ENCODE measurements around the gene NELFE. TPM values are rescaled to one million over a fixed set of nuclear protein-coding genes. Genes with fewer than 3 reads are reported as not detected.

Gene NELFE
- total RNA-seq, 1 experiment from 2014 or later, result 73.8 TPM

DNA sequence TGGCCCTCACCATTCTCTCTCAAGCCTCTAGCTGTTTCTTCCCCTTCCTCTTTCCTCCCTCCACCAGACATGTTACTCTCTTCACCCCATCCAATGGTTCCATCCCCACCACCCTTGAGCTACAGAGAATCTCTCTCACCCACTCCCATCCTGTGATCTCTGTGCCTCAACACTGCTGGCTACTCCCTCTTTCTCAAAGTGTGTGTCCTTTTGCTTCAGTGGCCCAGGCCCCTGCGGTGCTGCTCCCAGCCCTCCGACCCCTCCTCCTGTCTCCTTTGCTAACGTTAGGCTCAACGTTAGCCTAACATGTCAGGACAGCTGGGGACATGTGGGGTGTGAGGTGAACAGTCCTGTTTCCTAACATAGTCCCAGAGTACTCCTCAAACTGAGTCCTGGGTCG, 5.9 kb downstream of the NELFE start:
- TF ChIP-seq GRHL2 (CRISPR knock-in tag; IDR thresholded peaks at IDR 0.05; ENCODE audit: insufficient replicate concordance, severe bottlenecking) (no peak), EMX1 (CRISPR knock-in tag; IDR thresholded peaks at IDR 0.05) (no peak), NFATC4 (CRISPR knock-in tag; IDR thresholded peaks at IDR 0.05) (no peak), JUN (CRISPR knock-in tag; IDR thresholded peaks at IDR 0.05) (no peak), ETV6 (CRISPR knock-in tag; IDR thresholded peaks at IDR 0.05) (no peak), IRF2 (CRISPR knock-in tag; IDR thresholded peaks at IDR 0.05; ENCODE audit: borderline replicate concordance, low read depth) (no peak), KAT7 (CRISPR knock-in tag; IDR thresholded peaks at IDR 0.05; ENCODE audit: borderline replicate concordance) (no peak), ZNF671 (CRISPR knock-in tag; IDR thresholded peaks at IDR 0.05) (no peak), ZNF423 (CRISPR knock-in tag; IDR thresholded peaks at IDR 0.05) (no peak), RORB (CRISPR knock-in tag; IDR thresholded peaks at IDR 0.05) (no peak), GABPB1 (CRISPR knock-in tag; IDR thresholded peaks at IDR 0.05) (no peak)
- TF ChIP-seq, protein P1, sequence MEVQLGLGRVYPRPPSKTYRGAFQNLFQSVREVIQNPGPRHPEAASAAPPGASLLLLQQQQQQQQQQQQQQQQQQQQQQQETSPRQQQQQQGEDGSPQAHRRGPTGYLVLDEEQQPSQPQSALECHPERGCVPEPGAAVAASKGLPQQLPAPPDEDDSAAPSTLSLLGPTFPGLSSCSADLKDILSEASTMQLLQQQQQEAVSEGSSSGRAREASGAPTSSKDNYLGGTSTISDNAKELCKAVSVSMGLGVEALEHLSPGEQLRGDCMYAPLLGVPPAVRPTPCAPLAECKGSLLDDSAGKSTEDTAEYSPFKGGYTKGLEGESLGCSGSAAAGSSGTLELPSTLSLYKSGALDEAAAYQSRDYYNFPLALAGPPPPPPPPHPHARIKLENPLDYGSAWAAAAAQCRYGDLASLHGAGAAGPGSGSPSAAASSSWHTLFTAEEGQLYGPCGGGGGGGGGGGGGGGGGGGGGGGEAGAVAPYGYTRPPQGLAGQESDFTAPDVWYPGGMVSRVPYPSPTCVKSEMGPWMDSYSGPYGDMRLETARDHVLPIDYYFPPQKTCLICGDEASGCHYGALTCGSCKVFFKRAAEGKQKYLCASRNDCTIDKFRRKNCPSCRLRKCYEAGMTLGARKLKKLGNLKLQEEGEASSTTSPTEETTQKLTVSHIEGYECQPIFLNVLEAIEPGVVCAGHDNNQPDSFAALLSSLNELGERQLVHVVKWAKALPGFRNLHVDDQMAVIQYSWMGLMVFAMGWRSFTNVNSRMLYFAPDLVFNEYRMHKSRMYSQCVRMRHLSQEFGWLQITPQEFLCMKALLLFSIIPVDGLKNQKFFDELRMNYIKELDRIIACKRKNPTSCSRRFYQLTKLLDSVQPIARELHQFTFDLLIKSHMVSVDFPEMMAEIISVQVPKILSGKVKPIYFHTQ (CRISPR knock-in tag; IDR thresholded peaks at IDR 0.05), result no peak
- TF ChIP-seq, protein P2, sequence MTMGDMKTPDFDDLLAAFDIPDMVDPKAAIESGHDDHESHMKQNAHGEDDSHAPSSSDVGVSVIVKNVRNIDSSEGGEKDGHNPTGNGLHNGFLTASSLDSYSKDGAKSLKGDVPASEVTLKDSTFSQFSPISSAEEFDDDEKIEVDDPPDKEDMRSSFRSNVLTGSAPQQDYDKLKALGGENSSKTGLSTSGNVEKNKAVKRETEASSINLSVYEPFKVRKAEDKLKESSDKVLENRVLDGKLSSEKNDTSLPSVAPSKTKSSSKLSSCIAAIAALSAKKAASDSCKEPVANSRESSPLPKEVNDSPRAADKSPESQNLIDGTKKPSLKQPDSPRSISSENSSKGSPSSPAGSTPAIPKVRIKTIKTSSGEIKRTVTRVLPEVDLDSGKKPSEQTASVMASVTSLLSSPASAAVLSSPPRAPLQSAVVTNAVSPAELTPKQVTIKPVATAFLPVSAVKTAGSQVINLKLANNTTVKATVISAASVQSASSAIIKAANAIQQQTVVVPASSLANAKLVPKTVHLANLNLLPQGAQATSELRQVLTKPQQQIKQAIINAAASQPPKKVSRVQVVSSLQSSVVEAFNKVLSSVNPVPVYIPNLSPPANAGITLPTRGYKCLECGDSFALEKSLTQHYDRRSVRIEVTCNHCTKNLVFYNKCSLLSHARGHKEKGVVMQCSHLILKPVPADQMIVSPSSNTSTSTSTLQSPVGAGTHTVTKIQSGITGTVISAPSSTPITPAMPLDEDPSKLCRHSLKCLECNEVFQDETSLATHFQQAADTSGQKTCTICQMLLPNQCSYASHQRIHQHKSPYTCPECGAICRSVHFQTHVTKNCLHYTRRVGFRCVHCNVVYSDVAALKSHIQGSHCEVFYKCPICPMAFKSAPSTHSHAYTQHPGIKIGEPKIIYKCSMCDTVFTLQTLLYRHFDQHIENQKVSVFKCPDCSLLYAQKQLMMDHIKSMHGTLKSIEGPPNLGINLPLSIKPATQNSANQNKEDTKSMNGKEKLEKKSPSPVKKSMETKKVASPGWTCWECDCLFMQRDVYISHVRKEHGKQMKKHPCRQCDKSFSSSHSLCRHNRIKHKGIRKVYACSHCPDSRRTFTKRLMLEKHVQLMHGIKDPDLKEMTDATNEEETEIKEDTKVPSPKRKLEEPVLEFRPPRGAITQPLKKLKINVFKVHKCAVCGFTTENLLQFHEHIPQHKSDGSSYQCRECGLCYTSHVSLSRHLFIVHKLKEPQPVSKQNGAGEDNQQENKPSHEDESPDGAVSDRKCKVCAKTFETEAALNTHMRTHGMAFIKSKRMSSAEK (CRISPR knock-in tag; IDR thresholded peaks at IDR 0.05; ENCODE audit: borderline replicate concordance), result no peak
- TF ChIP-seq, protein P3, sequence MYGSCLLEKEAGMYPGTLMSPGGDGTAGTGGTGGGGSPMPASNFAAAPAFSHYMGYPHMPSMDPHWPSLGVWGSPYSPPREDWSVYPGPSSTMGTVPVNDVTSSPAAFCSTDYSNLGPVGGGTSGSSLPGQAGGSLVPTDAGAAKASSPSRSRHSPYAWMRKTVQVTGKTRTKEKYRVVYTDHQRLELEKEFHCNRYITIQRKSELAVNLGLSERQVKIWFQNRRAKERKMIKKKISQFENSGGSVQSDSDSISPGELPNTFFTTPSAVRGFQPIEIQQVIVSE (CRISPR knock-in tag; IDR thresholded peaks at IDR 0.05; ENCODE audit: borderline replicate concordance), result no peak
- TF ChIP-seq, protein P4, sequence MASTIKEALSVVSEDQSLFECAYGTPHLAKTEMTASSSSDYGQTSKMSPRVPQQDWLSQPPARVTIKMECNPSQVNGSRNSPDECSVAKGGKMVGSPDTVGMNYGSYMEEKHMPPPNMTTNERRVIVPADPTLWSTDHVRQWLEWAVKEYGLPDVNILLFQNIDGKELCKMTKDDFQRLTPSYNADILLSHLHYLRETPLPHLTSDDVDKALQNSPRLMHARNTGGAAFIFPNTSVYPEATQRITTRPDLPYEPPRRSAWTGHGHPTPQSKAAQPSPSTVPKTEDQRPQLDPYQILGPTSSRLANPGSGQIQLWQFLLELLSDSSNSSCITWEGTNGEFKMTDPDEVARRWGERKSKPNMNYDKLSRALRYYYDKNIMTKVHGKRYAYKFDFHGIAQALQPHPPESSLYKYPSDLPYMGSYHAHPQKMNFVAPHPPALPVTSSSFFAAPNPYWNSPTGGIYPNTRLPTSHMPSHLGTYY (CRISPR knock-in tag; IDR thresholded peaks at IDR 0.05), result no peak
- TF ChIP-seq, protein P5, sequence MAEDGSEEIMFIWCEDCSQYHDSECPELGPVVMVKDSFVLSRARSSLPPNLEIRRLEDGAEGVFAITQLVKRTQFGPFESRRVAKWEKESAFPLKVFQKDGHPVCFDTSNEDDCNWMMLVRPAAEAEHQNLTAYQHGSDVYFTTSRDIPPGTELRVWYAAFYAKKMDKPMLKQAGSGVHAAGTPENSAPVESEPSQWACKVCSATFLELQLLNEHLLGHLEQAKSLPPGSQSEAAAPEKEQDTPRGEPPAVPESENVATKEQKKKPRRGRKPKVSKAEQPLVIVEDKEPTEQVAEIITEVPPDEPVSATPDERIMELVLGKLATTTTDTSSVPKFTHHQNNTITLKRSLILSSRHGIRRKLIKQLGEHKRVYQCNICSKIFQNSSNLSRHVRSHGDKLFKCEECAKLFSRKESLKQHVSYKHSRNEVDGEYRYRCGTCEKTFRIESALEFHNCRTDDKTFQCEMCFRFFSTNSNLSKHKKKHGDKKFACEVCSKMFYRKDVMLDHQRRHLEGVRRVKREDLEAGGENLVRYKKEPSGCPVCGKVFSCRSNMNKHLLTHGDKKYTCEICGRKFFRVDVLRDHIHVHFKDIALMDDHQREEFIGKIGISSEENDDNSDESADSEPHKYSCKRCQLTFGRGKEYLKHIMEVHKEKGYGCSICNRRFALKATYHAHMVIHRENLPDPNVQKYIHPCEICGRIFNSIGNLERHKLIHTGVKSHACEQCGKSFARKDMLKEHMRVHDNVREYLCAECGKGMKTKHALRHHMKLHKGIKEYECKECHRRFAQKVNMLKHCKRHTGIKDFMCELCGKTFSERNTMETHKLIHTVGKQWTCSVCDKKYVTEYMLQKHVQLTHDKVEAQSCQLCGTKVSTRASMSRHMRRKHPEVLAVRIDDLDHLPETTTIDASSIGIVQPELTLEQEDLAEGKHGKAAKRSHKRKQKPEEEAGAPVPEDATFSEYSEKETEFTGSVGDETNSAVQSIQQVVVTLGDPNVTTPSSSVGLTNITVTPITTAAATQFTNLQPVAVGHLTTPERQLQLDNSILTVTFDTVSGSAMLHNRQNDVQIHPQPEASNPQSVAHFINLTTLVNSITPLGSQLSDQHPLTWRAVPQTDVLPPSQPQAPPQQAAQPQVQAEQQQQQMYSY (CRISPR knock-in tag; IDR thresholded peaks at IDR 0.05), result no peak
- TF ChIP-seq, protein P6, sequence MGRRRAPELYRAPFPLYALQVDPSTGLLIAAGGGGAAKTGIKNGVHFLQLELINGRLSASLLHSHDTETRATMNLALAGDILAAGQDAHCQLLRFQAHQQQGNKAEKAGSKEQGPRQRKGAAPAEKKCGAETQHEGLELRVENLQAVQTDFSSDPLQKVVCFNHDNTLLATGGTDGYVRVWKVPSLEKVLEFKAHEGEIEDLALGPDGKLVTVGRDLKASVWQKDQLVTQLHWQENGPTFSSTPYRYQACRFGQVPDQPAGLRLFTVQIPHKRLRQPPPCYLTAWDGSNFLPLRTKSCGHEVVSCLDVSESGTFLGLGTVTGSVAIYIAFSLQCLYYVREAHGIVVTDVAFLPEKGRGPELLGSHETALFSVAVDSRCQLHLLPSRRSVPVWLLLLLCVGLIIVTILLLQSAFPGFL (CRISPR knock-in tag; IDR thresholded peaks at IDR 0.05; ENCODE audit: borderline replicate concordance), result no peak
- TF ChIP-seq, protein P7, sequence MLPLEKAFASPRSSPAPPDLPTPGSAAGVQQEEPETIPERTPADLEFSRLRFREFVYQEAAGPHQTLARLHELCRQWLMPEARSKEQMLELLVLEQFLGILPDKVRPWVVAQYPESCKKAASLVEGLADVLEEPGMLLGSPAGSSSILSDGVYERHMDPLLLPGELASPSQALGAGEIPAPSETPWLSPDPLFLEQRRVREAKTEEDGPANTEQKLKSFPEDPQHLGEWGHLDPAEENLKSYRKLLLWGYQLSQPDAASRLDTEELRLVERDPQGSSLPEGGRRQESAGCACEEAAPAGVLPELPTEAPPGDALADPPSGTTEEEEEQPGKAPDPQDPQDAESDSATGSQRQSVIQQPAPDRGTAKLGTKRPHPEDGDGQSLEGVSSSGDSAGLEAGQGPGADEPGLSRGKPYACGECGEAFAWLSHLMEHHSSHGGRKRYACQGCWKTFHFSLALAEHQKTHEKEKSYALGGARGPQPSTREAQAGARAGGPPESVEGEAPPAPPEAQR (CRISPR knock-in tag; IDR thresholded peaks at IDR 0.05), result no peak
- TF ChIP-seq, protein P8, sequence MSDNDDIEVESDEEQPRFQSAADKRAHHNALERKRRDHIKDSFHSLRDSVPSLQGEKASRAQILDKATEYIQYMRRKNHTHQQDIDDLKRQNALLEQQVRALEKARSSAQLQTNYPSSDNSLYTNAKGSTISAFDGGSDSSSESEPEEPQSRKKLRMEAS (CRISPR knock-in tag; IDR thresholded peaks at IDR 0.05), result no peak
- TF ChIP-seq, protein P9, sequence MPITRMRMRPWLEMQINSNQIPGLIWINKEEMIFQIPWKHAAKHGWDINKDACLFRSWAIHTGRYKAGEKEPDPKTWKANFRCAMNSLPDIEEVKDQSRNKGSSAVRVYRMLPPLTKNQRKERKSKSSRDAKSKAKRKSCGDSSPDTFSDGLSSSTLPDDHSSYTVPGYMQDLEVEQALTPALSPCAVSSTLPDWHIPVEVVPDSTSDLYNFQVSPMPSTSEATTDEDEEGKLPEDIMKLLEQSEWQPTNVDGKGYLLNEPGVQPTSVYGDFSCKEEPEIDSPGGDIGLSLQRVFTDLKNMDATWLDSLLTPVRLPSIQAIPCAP (CRISPR knock-in tag; IDR thresholded peaks at IDR 0.05), result no peak
- ATAC-seq (no peak), DNase-seq (ENCODE audit: low spot score) (no peak)
- Mint-ChIP-seq H3K4me1 (peaks cover 4% of the 10 kb centered on the region), H3K9me3 (no peaks in the 10 kb centered on the region), H3K4me3 (no peak overlapping the region), H3K27ac (no peak overlapping the region; the same call in 1 of the 2 replicates), H3K36me3 (peaks cover 51% of the 10 kb centered on the region), H3K27me3 (ENCODE audit: low read depth) (peaks cover 12% of the 10 kb centered on the region)
- CTCF ChIA-PET, result interaction anchor here (0.6 to 2.1 kb wide), 37 partner anchors 11 to 406 kb away, joined by 3 to 21 read pairs (median 5); partner anchors contain the start of genes ABHD16A, ATP6V1G2, C2 and C6orf47
- POLR2A ChIA-PET, result interaction anchor here (0.7 to 1.0 kb wide), 2 partner anchors 55 to 65 kb away, joined by 3 read pairs; no protein-coding TSS in a partner anchor
